Bronchial epithelial cell (primary cell): Measurements from ENCODE around the gene DLX2. TPM values are rescaled to one million over a fixed set of nuclear protein-coding genes. Genes with fewer than 3 reads are reported as not detected.

ENCODE experiments used
- DNase-seq: peaks from one replicate; pipeline ENCODE4 v3.0.0-alpha.2; 2010; ENCODE audit warnings: low read depth
- FAIRE-seq: peaks from 2 replicates; lab custom pipeline; 2011; peaks lifted over from hg19 to GRCh38; lab: Jason Lieb, UNC
- H3K27me3 ChIP-seq: 2 replicates; pipeline ENCODE4 v1.5.1; 2011; ENCODE audit warnings: low read length; ENCODE audit not compliant: control insufficient read depth, insufficient read depth
- H3K36me3 ChIP-seq: 2 replicates; pipeline ENCODE4 v1.5.1; 2011; ENCODE audit warnings: low read length; ENCODE audit not compliant: control insufficient read depth, insufficient read depth
- H3K4me3 ChIP-seq: 2 replicates; pipeline ENCODE4 v1.5.1; 2011; ENCODE audit warnings: mild to moderate bottlenecking, low read depth, low read length, control low read depth
- CTCF ChIP-seq: IDR thresholded peaks from 2 replicates; pipeline ENCODE4 v1.5.1; 2011; ENCODE audit warnings: mild to moderate bottlenecking, moderate library complexity, low read length, control low read depth, inconsistent platforms; ENCODE audit not compliant: insufficient read depth, severe bottlenecking
- total RNA-seq: library from RNA; depleted of rRNA; stranded (reverse); fragments of >200 nt; gene quantifications from 2 replicates; pipeline ENCODE4 v1.2.1, GENCODE V29; 2014

The DLX2 gene
- total RNA-seq, 1 donor from 2014 or later, result not detected

DNA sequence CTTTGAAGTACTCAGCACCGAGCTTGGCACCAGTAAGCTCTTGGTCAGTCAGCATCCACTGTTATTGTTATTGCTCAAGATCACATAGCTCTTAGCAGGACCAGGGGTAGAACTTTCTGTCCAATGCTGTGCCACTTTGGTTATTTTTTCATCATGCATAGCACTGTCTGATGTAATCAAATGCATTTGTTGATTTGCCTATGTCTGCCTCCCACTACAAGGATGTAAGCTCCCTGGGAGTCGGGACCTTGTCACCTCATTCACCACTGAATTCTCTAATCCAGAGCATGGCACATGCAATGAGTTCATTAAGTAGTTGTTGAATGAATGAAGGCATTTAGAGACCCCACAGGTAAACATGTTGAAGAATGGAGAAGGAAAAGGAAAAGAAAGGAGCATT lies 46.4 kb downstream of the DLX2 start:
- Histone ChIP-seq H3K36me3 (no peaks in the 10 kb centered on the region), H3K4me3 (no peak overlapping the region), H3K27me3 (no peaks in the 10 kb centered on the region)
- FAIRE-seq (no peak), DNase-seq (no peak)
- no peak for TF ChIP-seq CTCF

DNA sequence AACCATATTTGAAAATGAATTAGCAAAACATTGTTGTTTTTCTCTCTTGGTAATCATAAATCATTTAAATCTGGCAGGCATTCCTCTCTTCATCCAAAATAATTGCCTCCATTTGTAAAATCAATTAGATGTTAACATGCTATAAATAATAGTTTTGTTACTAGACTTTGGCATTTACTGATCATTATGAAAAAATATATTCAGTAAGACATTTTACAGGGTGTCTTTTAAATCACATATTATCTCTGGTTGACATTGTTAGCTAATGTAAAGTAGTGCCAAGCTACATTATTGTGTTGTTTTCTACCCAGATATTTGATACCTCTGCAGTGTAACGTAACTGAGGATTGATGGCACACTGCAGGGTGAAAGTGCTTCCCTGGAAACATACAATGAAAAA lies 49.2 kb downstream of the DLX2 start:
- FAIRE-seq (no peak), DNase-seq (no peak)
- H3K4me3 ChIP-seq, result no peak overlapping the region
- no peak for TF ChIP-seq CTCF
- no peaks in the 10 kb centered on the region for H3K36me3 ChIP-seq
- H3K27me3 ChIP-seq, result no peaks in the 10 kb centered on the region

DNA sequence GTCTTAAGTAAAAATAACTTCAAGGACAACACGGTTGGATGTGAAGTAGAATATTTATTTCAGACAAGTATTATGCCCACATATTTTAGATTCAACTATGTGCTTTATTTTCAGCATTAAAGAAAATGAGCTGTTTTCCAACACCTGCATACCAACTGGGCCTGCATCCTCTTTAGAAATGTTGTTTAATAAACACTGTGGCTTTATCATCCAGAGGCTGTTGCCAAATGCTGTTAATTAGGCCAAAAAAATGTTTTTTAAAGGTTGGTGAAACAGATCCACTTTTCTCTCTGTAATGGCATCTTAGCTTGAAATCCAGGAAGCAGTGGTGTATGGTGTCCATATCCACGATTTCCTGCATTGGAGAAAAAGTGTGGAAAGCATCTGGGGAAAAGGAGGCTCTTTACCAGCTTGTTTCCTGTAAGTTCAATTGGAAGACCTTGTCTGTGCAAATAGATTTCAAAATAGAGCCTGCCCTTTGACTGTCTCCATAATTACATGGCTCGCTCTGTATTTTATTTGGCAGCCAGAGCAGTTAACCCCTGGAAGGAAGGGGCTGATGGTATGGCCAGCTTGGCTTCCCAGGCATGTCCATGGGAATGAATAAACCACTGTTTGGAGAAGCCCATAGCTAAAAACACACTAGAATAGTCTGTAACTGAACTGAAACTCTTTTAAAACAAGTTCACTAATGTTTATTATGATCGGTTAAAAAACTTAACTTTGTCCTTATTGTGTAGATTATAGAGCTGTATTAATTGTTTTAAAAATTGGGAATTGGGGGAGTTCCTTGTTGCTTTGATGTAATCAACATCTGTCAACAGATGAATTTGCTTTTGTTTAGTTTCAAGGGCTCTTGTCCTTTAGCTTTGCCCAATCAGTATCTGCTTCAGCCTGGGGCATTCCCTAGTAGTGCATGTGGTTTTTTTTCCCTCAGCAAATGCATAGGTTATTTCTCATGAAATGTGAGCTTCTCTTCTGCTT lies 50.4 kb downstream of the DLX2 start:
- TF ChIP-seq CTCF, result no peak
- no peaks in the 10 kb centered on the region for H3K36me3 ChIP-seq
- FAIRE-seq (no peak), DNase-seq (no peak)
- no peaks in the 10 kb centered on the region for H3K27me3 ChIP-seq
- H3K4me3 ChIP-seq, result no peak overlapping the region

DNA sequence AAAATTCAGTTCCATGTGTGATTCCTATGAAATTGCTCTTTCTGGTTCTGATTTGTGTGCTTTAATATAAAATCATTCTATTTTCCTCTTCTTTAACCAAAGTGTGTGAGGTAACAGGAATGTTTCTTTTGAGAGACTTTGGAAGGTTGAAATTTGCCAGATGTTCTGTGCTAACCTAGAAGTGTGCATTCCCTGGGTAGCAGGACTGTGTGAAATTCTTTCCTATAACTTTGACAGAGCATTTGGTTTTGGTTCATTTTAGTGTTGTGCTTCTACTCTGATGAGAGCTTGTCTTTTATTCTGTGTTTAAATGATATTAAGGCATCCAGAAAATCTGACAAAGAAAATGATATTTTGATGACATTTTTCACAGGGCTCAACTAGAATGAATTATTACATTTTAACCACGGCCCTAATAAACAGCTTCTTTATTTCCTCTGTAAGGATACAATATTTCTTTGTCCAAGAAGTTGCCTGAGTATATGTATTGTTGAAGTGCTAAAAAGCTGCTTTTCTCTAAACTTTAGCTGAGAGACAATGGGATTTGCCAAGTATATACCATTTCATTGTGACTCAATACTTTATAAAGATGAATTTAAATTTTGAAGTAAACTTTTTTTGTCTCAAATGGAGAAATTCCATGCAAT lies 52.1 kb downstream of the DLX2 start:
- Histone ChIP-seq H3K4me3 (no peak overlapping the region), H3K36me3 (no peaks in the 10 kb centered on the region), H3K27me3 (no peaks in the 10 kb centered on the region)
- DNase-seq (no peak), FAIRE-seq (no peak)
- no peak for TF ChIP-seq CTCF

- Histone ChIP-seq H3K4me3 (no peak overlapping the region), H3K27me3 (no peaks in the 10 kb centered on the region), H3K36me3 (no peaks in the 10 kb centered on the region)
- TF ChIP-seq CTCF, result no peak
- FAIRE-seq, result no peak
- DNase-seq, result no peak
These were observed 53.1 kb downstream of the DLX2 start for GRCh38 chr2:172049567-172050120.

Other genes with a start within 250 kb of the DLX2 start
- 7.2 and 9.5 TPM in 2 replicates for gene SLC25A12, start 208.7 kb downstream of the DLX2 start, total RNA-seq
- 25.8 and 30.0 TPM in 2 replicates for gene HAT1, start 180.4 kb downstream of the DLX2 start, total RNA-seq
- gene METAP1D, start 102.9 kb downstream of the DLX2 start, total RNA-seq, result 2.2 and 2.6 TPM in 2 replicates
- not detected in 2 replicates for gene DLX1, start 17.4 kb downstream of the DLX2 start, total RNA-seq